Heart left ventricle (tissue), 16 donors: ENCODE data around the gene MCTP2. TPM values are rescaled to one million over a fixed set of nuclear protein-coding genes. Genes with fewer than 3 reads are reported as not detected.

Source experiments
- ATAC-seq, 4 donors: fragments of 200-7000 bp; cut with Tn5 transposase; one replicate each; pipeline ENCODE4 v1.9.1; 2020 to 2022; ENCODE audit warnings: moderate library complexity in 4 of 4, mild to moderate bottlenecking in 3 of 4, moderate number of reproducible peaks in 1 of 4
- DNase-seq, 5 donors: peaks; one replicate each; pipeline ENCODE4 v3.0.0-alpha.2; 2020
- H3K27ac ChIP-seq, 12 donors: fragments of 200-600 bp; sonication (generic) in 4 of 12; one replicate each; pipeline versions ENCODE4 v1.5.0 to v1.8.0; 2016 to 2022; ENCODE audit warnings: mild to moderate bottlenecking in 2 of 12
- H3K27me3 ChIP-seq, 9 donors: fragments of 200-600 bp; sonication (generic) in 2 of 9; one replicate each; pipeline versions ENCODE4 v1.5.1 to v1.8.0; 2016 to 2022; ENCODE audit warnings: mild to moderate bottlenecking in 3 of 9
- H3K36me3 ChIP-seq, 9 donors: fragments of 200-600 bp; sonication (generic) in 2 of 9; one replicate each; pipeline versions ENCODE4 v1.5.0 to v1.8.0; 2018 to 2022; ENCODE audit warnings: mild to moderate bottlenecking in 2 of 9
- H3K4me1 ChIP-seq, 12 donors: fragments of 200-600 bp; sonication (generic) in 4 of 12; one replicate each; pipeline versions ENCODE4 v1.5.0 to v1.8.0; 2016 to 2022; ENCODE audit warnings: mild to moderate bottlenecking in 3 of 12
- H3K4me3 ChIP-seq, 12 donors: fragments of 200-600 bp; sonication (generic) in 4 of 12; one replicate each; pipeline versions ENCODE4 v1.5.0 to v1.8.0; 2017 to 2022; ENCODE audit warnings: mild to moderate bottlenecking in 9 of 12, moderate library complexity in 4 of 12
- H3K9me3 ChIP-seq, 12 donors: fragments of 200-600 bp; sonication (generic) in 4 of 12; one replicate each; pipeline versions ENCODE4 v1.5.0 to v1.8.0; 2016 to 2022; ENCODE audit warnings: mild to moderate bottlenecking in 1 of 12
- CTCF ChIP-seq, 12 donors: fragments of 200-600 bp; sonication (generic) in 4 of 12; IDR thresholded peaks; one replicate each; pipeline versions ENCODE4 v1.5.0 to v1.8.0; 2018 to 2022; ENCODE audit warnings: antibody characterized with exemption in 12 of 12, mild to moderate bottlenecking in 5 of 12
- POLR2A ChIP-seq, 2 donors: fragments of 450-650 bp; IDR thresholded peaks; one replicate each; pipeline ENCODE4 v1.6.1; 2017; ENCODE audit warnings: antibody characterized with exemption in 2 of 2, mild to moderate bottlenecking in 2 of 2, moderate library complexity in 2 of 2
- WGBS, 4 donors: extraction: QIAGEN DNeasy Blood & Tissue Kit in 2 of 4; methylation state at CpG; one replicate each; pipeline versions ENCODE4 v1.1.5 to v1.1.7; 2013 to 2018; 5-methylcytosine and 5-hydroxymethylcytosine counted together
- intact Hi-C, 10 donors: fragments of 100-400 bp; cut with DNase I; formaldehyde crosslinking; loops; one replicate each; pipeline versions ENCODE4 v1.11.1 to v1.14.2; 2022
- polyA plus RNA-seq, 2 donors: library from polyadenylated mRNA; stranded (reverse); fragments of 200-250 nt; gene quantifications; one replicate each; pipeline ENCODE4 v1.2.3, GENCODE V29; 2013
- total RNA-seq, 9 donors: library from RNA; depleted of rRNA in 2 of 9; stranded (reverse); fragments of >200 nt in 2 of 9; fragmentation: NEBNext Ultra II Directional in 3 of 9; extraction: Animal tissue kit (Norgen Biotek cat#: 25700) in 3 of 9; gene quantifications; one replicate each; pipeline versions ENCODE4 v1.1.0 to v1.2.4, GENCODE V29; 2016 to 2023
- donor health status: ischemic (EF 13 %, LVEDD 7.1; RV severe dilation, severe dysfunction).
- donor health status: healthy with polysubstance abuse.
- donor health status: DM: no; HTN: yes; CAD: no.
- donor health status: DM: no; HTN: no; CAD: no.
- donor health status: ischemic (EF 25% LVEDD 6.9; RV normal size, moderate dysfunction).
- donor health status: ischemic (EF 25% LVEDD 5.7; RV mildly dilated, moderate dysfunction).
- donor health status: healthy.
- donor health status: DM: yes; HTN: yes; CAD: no.
- donor health status: ischemic (EF 35%, LVEDD 5.7; RV mildly dilated, moderate dysfunction).
- donor health status: nonischemic (EF 11% LVEDD 7.7; RV severe dilation, severe dysfunction).
- donor health status: DM: yes; HTN: yes; CAD: no.
- donor health status: PGD.
- donor health status: ischemic (EF 29% LVEDD 5.4; RV normal size, mild dysfunction).
- donor health status: nonischemic (EF 23%, LVEDD 6.1; RV moderate dilation, normal function).

MCTP2 gene
- total and polyA plus RNA-seq, 11 donors, result 0.35 to 12.1 (median 2.0) TPM

- Histone ChIP-seq H3K9me3 (no peaks in the 10 kb centered on the region), H3K27ac (no peak overlapping the region), H3K4me1 (no peaks in the 10 kb centered on the region), H3K36me3 (no peaks in the 10 kb centered on the region), H3K27me3 (no peaks in the 10 kb centered on the region), H3K4me3 (no peak overlapping the region)
- TF ChIP-seq CTCF (IDR thresholded peaks at IDR 0.05) (no peak), POLR2A (IDR thresholded peaks at IDR 0.05) (no peak)
- 81 to 95% (median 88%) methylated on average over 1 of the region's 1 CpG for WGBS, 4 donors
- ATAC-seq, result no peak
- DNase-seq, result no peak
- intact Hi-C loops, result no loop called here
Measured at GRCh38 chr15:94453227-94453988, 222.0 kb downstream of the MCTP2 start.

- 92 to 93% (median 92%) methylated on average over 9 of the region's 9 CpGs for WGBS, 4 donors
- DNase-seq, result no peak
- TF ChIP-seq CTCF (IDR thresholded peaks at IDR 0.05) (no peak), POLR2A (IDR thresholded peaks at IDR 0.05) (no peak)
- Histone ChIP-seq H3K4me1 (no peaks in the 10 kb centered on the region), H3K27ac (no peak overlapping the region), H3K36me3 (no peaks in the 10 kb centered on the region), H3K27me3 (no peaks in the 10 kb centered on the region), H3K9me3 (no peaks in the 10 kb centered on the region), H3K4me3 (no peak overlapping the region)
- intact Hi-C loops, result no loop called here
- no peak for ATAC-seq
Measured at GRCh38 chr15:94455297-94455696, 223.9 kb downstream of the MCTP2 start.

GRCh38 chr15:94456226-94456625 lies 224.9 kb downstream of the MCTP2 start:
- no peaks in the 10 kb centered on the region for H3K4me1 ChIP-seq
- ATAC-seq, result no peak
- no peaks in the 10 kb centered on the region for H3K9me3 ChIP-seq
- no peak overlapping the region for H3K27ac ChIP-seq
- H3K36me3 ChIP-seq, result no peaks in the 10 kb centered on the region
- no peak overlapping the region for H3K4me3 ChIP-seq
- no peak for DNase-seq
- intact Hi-C loops, result no loop called here
- no peaks in the 10 kb centered on the region for H3K27me3 ChIP-seq
- TF ChIP-seq CTCF (IDR thresholded peaks at IDR 0.05) (no peak), POLR2A (IDR thresholded peaks at IDR 0.05) (no peak)
- 69 to 75% (median 71%) methylated on average over 5 of the region's 5 CpGs for WGBS, 4 donors

- H3K36me3 ChIP-seq, result no peaks in the 10 kb centered on the region
- no peak for ATAC-seq
- intact Hi-C loops, result no loop called here
Measured at GRCh38 chr15:94457661-94458060, 226.3 kb downstream of the MCTP2 start.

More at GRCh38 chr15:94457661-94458060, 226.3 kb downstream of the MCTP2 start:
- H3K27me3 ChIP-seq, result no peaks in the 10 kb centered on the region
- no peaks in the 10 kb centered on the region for H3K4me1 ChIP-seq
- no peak overlapping the region for H3K4me3 ChIP-seq
- no peaks in the 10 kb centered on the region for H3K9me3 ChIP-seq
- H3K27ac ChIP-seq, result no peak overlapping the region
- TF ChIP-seq CTCF (IDR thresholded peaks at IDR 0.05), result no peak
- TF ChIP-seq POLR2A (IDR thresholded peaks at IDR 0.05), result no peak
- no peak for DNase-seq
- 86 to 92% (median 89%) methylated on average over 8 of the region's 8 CpGs for WGBS, 4 donors
